ENCODE data around the gene ASB18. TPM values are rescaled to one million over a fixed set of nuclear protein-coding genes. Genes with fewer than 3 reads are reported as not detected.

The ASB18 gene
- polyA plus RNA-seq, 1 donor (not counting 4 experiments of a cell fraction or from before 2014, with no cell fraction given): not detected

DNA sequence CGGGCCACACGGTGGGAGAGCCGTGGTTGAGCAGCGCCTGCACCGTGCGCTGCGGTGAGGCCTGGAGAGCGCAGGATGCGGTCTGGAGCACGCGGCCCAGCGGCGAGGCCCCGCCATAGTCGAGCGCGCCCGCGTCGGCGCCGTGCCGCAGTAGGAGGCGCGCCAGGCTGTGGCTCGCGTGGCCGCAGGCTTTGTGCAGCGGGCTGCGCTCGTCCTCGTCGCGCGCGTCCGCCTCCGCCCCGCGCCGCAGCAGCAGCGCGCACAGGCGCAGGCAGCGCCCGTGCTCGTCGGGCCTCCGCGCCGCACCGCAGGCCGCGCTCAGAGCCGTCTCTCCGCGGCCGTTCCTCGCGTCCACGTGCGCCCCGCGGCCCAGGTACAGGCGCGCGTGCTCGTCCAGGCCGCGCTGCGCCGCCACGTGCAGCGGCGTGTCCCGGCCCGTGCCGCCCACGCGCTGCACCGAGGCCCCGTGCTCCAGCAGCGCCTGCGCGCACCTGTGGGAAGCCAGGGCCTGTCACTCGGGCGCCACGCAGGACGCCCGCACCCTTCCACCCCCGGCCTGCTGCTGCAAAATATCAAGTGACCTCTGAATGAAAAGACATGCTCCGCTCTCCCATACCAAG, 49.7 kb downstream of the ASB18 start:
- Histone ChIP-seq H3K4me3 (ENCODE audit: control insufficient read depth in 2 of 3, extremely low read depth in 1 of 3, insufficient read depth in 2 of 3, low read depth in 1 of 3, low read length in 3 of 3) (no peak overlapping the region), H3K27me3 (ENCODE audit: control insufficient read depth, extremely low read depth, insufficient read depth, low read length) (peaks cover 8% of the 10 kb centered on the region), H3K79me2 (ENCODE audit: control insufficient read depth, insufficient read depth, low read length) (no peaks in the 10 kb centered on the region), H3K9me1 (ENCODE audit: control insufficient read depth, extremely low read depth, insufficient read depth, low read length) (no peaks in the 10 kb centered on the region), H3K9me3 (ENCODE audit: control insufficient read depth, low read depth, low read length) (no peaks in the 10 kb centered on the region), H4K20me1 (ENCODE audit: control insufficient read depth, extremely low read depth, insufficient read depth, low read length) (no peaks in the 10 kb centered on the region), H3K4me2 (ENCODE audit: control insufficient read depth, extremely low read depth, insufficient read depth, low read depth, low read length) (no peak overlapping the region), H3K27ac (ENCODE audit: control insufficient read depth, insufficient read depth, low read length) (no peak overlapping the region), H3K4me1 (ENCODE audit: control insufficient read depth, extremely low read depth, insufficient read depth, low read length) (peaks cover 10% of the 10 kb centered on the region), H3K36me3 (ENCODE audit: control insufficient read depth in 2 of 2, extremely low read depth in 1 of 2, insufficient read depth in 2 of 2, low read length in 2 of 2) (no peaks in the 10 kb centered on the region), H3K9ac (ENCODE audit: control insufficient read depth, extremely low read depth, insufficient read depth, low read length) (no peak overlapping the region), H2AFZ (ENCODE audit: control insufficient read depth, low read length) (no peak overlapping the region)
- FAIRE-seq (no peak), DNase-seq (ENCODE audit: low read depth, low spot score) (no peak)
- dilution Hi-C loops (cut with MboI; ENCODE audit: extremely low pct_ligation_motif_present, low sequenced_read_pairs): no loop called here
- no peak for TF ChIP-seq CTCF (optimal IDR thresholded peaks at IDR 0.05 in 1 of 3, IDR thresholded peaks at IDR 0.05 in 1 of 3, conservative IDR thresholded peaks at IDR 0.05 in 1 of 3; ENCODE audit: extremely low read depth in 1 of 3, insufficient read depth in 2 of 3, low read length in 3 of 3)
- TF ChIP-seq EZH2 (IDR thresholded peaks at IDR 0.05; ENCODE audit: low read length): no peak

DNA sequence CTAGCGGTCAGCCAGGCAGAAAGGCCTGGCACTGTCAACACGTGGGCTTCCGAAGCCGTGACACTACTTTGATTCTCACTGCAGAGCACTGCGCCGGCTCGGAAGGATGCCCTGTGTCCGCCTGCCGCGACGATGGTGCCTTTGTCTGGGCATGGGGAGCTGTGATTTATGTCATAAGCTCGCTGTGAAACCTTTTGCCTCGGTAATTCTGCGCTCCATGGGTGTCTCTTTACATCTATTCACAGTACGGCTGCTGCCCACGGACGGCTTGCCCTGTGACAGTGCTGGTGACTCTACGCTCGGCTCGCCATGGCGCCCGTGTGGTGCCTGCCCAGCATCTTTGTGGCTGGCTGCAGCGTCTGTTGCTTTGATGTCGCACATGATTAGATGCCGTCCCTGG, 52.9 kb downstream of the ASB18 start:
- TF ChIP-seq CTCF (optimal IDR thresholded peaks at IDR 0.05 in 1 of 3, IDR thresholded peaks at IDR 0.05 in 1 of 3, conservative IDR thresholded peaks at IDR 0.05 in 1 of 3; ENCODE audit: extremely low read depth in 1 of 3, insufficient read depth in 2 of 3, low read length in 3 of 3): no peak
- no peak for TF ChIP-seq EZH2 (IDR thresholded peaks at IDR 0.05; ENCODE audit: low read length)
- no peak overlapping the region for H3K9ac ChIP-seq (ENCODE audit: control insufficient read depth, extremely low read depth, insufficient read depth, low read length)
- H3K27me3 ChIP-seq (ENCODE audit: control insufficient read depth, extremely low read depth, insufficient read depth, low read length): peaks cover 10% of the 10 kb centered on the region
- H2AFZ ChIP-seq (ENCODE audit: control insufficient read depth, low read length): no peak overlapping the region
- H3K27ac ChIP-seq (ENCODE audit: control insufficient read depth, insufficient read depth, low read length): no peak overlapping the region
- no peaks in the 10 kb centered on the region for H3K9me1 ChIP-seq (ENCODE audit: control insufficient read depth, extremely low read depth, insufficient read depth, low read length)
- H3K4me1 ChIP-seq (ENCODE audit: control insufficient read depth, extremely low read depth, insufficient read depth, low read length): peaks cover 10% of the 10 kb centered on the region
- no peaks in the 10 kb centered on the region for H3K36me3 ChIP-seq (ENCODE audit: control insufficient read depth in 2 of 2, extremely low read depth in 1 of 2, insufficient read depth in 2 of 2, low read length in 2 of 2)
- H3K4me2 ChIP-seq (ENCODE audit: control insufficient read depth, extremely low read depth, insufficient read depth, low read depth, low read length): no peak overlapping the region
- no peaks in the 10 kb centered on the region for H3K9me3 ChIP-seq (ENCODE audit: control insufficient read depth, low read depth, low read length)
- dilution Hi-C loops (cut with MboI; ENCODE audit: extremely low pct_ligation_motif_present, low sequenced_read_pairs): no loop called here
- no peaks in the 10 kb centered on the region for H3K79me2 ChIP-seq (ENCODE audit: control insufficient read depth, insufficient read depth, low read length)
- H4K20me1 ChIP-seq (ENCODE audit: control insufficient read depth, extremely low read depth, insufficient read depth, low read length): no peaks in the 10 kb centered on the region
- FAIRE-seq (no peak), DNase-seq (ENCODE audit: low read depth, low spot score) (no peak)
- no peak overlapping the region for H3K4me3 ChIP-seq (ENCODE audit: control insufficient read depth in 2 of 3, extremely low read depth in 1 of 3, insufficient read depth in 2 of 3, low read depth in 1 of 3, low read length in 3 of 3)

Measured in keratinocyte (primary cell).